Osteoblast (primary cell): ENCODE measurements around the gene NPPA. TPM values are rescaled to one million over a fixed set of nuclear protein-coding genes. Genes with fewer than 3 reads are reported as not detected.
A peak's percentile ranks its signal among the peaks of the same experiment; 100 is the strongest.

Source experiments
- DNase-seq: peaks from one replicate; pipeline ENCODE4 v3.0.0; 2011; ENCODE audit warnings: low spot score, mixed read lengths; ENCODE audit not compliant: insufficient read length; ENCODE audit errors: missing footprints
- H2AFZ ChIP-seq: 2 replicates; pipeline ENCODE4 v1.6.0; 2011; ENCODE audit warnings: mild to moderate bottlenecking, low read length
- H3K27ac ChIP-seq: 2 replicates; pipeline ENCODE4 v1.5.1; 2011; ENCODE audit warnings: mild to moderate bottlenecking, low read depth, low read length, moderate library complexity
- H3K27me3 ChIP-seq: 2 replicates; pipeline ENCODE4 v1.6.0; 2012; ENCODE audit warnings: mild to moderate bottlenecking, control low read depth, inconsistent platforms, low read length, moderate library complexity; ENCODE audit not compliant: insufficient read depth
- H3K36me3 ChIP-seq: 2 replicates; pipeline ENCODE4 v1.5.1; 2011; ENCODE audit warnings: mild to moderate bottlenecking, low read length, control low read depth, moderate library complexity; ENCODE audit not compliant: insufficient read depth
- H3K4me1 ChIP-seq: 2 replicates; pipeline ENCODE4 v1.5.1; 2011; ENCODE audit warnings: mild to moderate bottlenecking, low read length, control low read depth, moderate library complexity; ENCODE audit not compliant: insufficient read depth
- H3K4me2 ChIP-seq: 2 replicates; pipeline ENCODE4 v1.6.0; 2011; ENCODE audit warnings: mild to moderate bottlenecking, low read length; ENCODE audit not compliant: insufficient read depth
- H3K4me3 ChIP-seq: fragments of 200-600 bp; sonication (generic); 3 replicates; pipeline ENCODE4 v1.5.1; 2012; ENCODE audit warnings: mild to moderate bottlenecking, low read length, inconsistent platforms; ENCODE audit not compliant: insufficient read depth
- H3K79me2 ChIP-seq: 2 replicates; pipeline ENCODE4 v1.6.0; 2012; ENCODE audit warnings: mild to moderate bottlenecking, low read length, control low read depth, inconsistent platforms; ENCODE audit not compliant: insufficient read depth
- H3K9me3 ChIP-seq: 2 replicates; pipeline ENCODE4 v1.5.1; 2011; ENCODE audit warnings: low read depth, low read length, control low read depth
- H4K20me1 ChIP-seq: 2 replicates; pipeline ENCODE4 v1.6.0; 2012; ENCODE audit warnings: mild to moderate bottlenecking, low read length, control low read depth; ENCODE audit not compliant: insufficient read depth
- total RNA-seq: library from RNA; depleted of rRNA; stranded (reverse); fragments of >200 nt; gene quantifications from 2 replicates; pipeline ENCODE4 v1.2.3, GENCODE V29; 2012
- TF ChIP-seq, protein P1 (sequence below): IDR thresholded peaks from 2 replicates; pipeline ENCODE4 v1.5.1; 2011; ENCODE audit warnings: mild to moderate bottlenecking, low read depth, low read length, moderate library complexity; ENCODE audit errors: extremely low read depth

The NPPA gene
- total RNA-seq, 1 donor = not detected

DNA sequence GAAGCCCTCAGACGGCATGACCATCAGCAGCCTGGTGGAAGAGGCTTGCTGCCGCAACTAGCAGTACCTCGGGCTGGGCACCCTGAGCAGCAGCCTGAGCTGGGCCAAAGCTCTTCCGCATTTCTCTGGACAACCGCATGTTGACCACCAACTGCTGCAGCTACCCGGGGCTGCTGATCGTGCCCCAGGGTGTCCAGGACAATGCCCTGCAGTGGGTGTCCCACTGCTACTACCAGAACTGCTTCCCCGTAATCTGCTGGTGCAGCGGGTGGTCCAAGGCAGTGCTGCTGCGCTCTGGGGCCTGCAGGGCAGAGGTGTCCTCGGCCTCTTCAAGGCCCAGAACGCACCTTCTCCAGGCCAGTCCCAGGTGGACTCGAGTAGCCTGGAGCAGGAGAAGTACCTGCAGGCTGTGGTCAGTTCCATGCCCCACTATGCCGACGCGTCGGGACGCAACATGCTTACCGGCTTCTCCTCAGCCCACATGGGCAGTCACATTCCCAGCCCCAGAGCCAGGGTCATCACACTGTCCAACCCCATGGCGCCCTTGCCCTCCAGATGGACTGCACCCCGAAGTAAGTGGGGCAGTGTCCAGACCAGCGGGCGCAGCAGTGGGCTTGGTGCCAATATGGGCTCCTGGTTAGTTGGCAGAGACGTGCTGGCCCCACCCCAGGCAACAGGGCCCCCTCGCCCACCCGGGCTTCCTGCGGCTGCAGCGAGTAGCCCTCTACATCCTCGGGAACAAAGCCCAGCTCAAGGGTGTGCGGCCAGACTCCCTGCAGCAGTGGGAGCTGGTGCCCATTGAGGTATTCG, 30.7 kb upstream of the NPPA start:
- no peak overlapping the region for H2AFZ ChIP-seq
- no peaks in the 10 kb centered on the region for H4K20me1 ChIP-seq
- no peaks in the 10 kb centered on the region for H3K79me2 ChIP-seq
- H3K27me3 ChIP-seq = peaks cover 8% of the 10 kb centered on the region
- H3K4me1 ChIP-seq = no peaks in the 10 kb centered on the region
- H3K27ac ChIP-seq = no peak overlapping the region
- H3K9me3 ChIP-seq = no peaks in the 10 kb centered on the region
- no peaks in the 10 kb centered on the region for H3K36me3 ChIP-seq
- DNase-seq = peak; percentile 68
- TF ChIP-seq, protein P1, sequence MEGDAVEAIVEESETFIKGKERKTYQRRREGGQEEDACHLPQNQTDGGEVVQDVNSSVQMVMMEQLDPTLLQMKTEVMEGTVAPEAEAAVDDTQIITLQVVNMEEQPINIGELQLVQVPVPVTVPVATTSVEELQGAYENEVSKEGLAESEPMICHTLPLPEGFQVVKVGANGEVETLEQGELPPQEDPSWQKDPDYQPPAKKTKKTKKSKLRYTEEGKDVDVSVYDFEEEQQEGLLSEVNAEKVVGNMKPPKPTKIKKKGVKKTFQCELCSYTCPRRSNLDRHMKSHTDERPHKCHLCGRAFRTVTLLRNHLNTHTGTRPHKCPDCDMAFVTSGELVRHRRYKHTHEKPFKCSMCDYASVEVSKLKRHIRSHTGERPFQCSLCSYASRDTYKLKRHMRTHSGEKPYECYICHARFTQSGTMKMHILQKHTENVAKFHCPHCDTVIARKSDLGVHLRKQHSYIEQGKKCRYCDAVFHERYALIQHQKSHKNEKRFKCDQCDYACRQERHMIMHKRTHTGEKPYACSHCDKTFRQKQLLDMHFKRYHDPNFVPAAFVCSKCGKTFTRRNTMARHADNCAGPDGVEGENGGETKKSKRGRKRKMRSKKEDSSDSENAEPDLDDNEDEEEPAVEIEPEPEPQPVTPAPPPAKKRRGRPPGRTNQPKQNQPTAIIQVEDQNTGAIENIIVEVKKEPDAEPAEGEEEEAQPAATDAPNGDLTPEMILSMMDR = no peak
- no peak overlapping the region for H3K4me3 ChIP-seq
- no peak overlapping the region for H3K4me2 ChIP-seq

DNA sequence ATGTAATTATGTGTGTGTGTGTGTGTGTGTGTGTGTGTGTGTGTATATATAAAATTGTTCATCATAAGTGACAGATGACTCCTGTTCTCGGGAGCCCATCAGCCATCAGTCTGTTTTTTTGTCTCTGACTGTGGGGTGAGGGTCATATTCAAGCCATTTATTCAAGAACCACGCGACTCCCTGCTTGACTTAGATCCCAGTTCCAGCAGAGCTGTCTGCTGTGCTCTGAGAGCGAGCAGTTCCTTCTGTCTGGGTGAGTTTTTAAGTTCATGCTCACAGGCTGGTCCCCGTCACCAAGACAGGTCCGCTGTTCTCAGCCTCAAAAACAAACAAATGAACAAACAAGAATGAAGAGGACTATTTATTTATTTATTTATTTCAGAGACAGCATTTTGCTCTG, 29.5 kb upstream of the NPPA start:
- no peaks in the 10 kb centered on the region for H3K4me1 ChIP-seq
- H4K20me1 ChIP-seq = no peaks in the 10 kb centered on the region
- no peaks in the 10 kb centered on the region for H3K36me3 ChIP-seq
- peak; percentile 34 for DNase-seq
- no peak overlapping the region for H3K27ac ChIP-seq
- no peak overlapping the region for H3K4me2 ChIP-seq
- TF ChIP-seq, protein P1 = no peak
- no peaks in the 10 kb centered on the region for H3K79me2 ChIP-seq
- H2AFZ ChIP-seq = no peak overlapping the region
- peaks cover 8% of the 10 kb centered on the region for H3K27me3 ChIP-seq
- H3K4me3 ChIP-seq = no peak overlapping the region
- H3K9me3 ChIP-seq = no peaks in the 10 kb centered on the region

DNA sequence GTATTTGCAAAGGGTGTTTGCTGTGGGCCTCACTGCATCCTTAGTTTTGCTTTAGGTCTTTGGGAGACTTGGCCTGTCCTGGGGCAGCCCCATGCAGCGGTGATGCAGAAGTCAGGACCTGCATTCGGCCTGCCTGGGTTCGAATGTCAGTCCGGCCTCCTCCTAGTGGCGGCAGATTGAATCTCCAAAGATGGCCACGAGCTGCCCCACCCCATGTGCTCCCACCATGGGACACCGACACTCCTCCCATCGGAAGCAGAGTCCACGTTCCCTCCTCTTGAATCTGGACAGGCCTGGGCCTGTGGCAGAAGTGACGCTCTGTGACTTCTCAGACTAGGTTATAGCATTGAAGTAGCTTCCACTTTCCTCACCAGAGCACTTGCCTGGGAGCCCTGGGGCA, 27.5 kb upstream of the NPPA start:
- no peaks in the 10 kb centered on the region for H3K4me1 ChIP-seq
- peak; percentile 72 for DNase-seq
- H3K4me3 ChIP-seq = no peak overlapping the region
- TF ChIP-seq, protein P1 = no peak
- no peaks in the 10 kb centered on the region for H4K20me1 ChIP-seq
- H3K27ac ChIP-seq = no peak overlapping the region
- H3K9me3 ChIP-seq = no peaks in the 10 kb centered on the region
- H3K79me2 ChIP-seq = no peaks in the 10 kb centered on the region
- no peak overlapping the region for H2AFZ ChIP-seq
- H3K4me2 ChIP-seq = no peak overlapping the region
- no peaks in the 10 kb centered on the region for H3K36me3 ChIP-seq
- H3K27me3 ChIP-seq = peaks cover 10% of the 10 kb centered on the region

DNA sequence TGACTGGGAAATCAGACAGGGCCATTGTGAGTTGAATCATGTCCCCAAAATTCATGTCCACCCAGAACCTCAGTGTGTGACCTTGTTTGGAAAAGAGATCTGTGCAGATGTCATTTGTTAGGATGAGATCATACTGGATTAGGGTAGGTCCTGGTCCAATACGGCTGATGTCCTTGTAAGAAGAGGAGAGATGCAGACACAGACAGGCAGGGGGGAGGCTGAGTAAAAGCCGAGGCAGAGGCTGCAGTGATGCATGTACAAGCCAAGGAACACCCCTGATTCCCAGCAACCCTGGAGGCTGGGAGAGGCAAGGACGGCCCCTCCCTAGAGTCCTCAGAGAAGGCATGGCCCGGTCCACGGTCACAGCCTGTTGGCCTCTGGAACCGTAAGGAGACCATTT, 27.0 kb upstream of the NPPA start:
- no peaks in the 10 kb centered on the region for H3K9me3 ChIP-seq
- no peak overlapping the region for H3K4me3 ChIP-seq
- no peak overlapping the region for H2AFZ ChIP-seq
- H3K4me2 ChIP-seq = no peak overlapping the region
- H3K36me3 ChIP-seq = no peaks in the 10 kb centered on the region
- H3K27me3 ChIP-seq = peaks cover 10% of the 10 kb centered on the region
- no peaks in the 10 kb centered on the region for H3K79me2 ChIP-seq
- peak; percentile 71 for DNase-seq
- H4K20me1 ChIP-seq = no peaks in the 10 kb centered on the region
- TF ChIP-seq, protein P1 = no peak
- H3K4me1 ChIP-seq = no peaks in the 10 kb centered on the region
- no peak overlapping the region for H3K27ac ChIP-seq
